Activated T-cell treated with anti-CD3 and anti-CD28 coated beads, Interleukin-2, amount 50 U/mL, for 24 hours (primary cell): ENCODE results near the gene PHF21B.
"Not testable (repeated sequence)": the region's sequence is repeated elsewhere in the genome, so short reads cannot be mapped to it uniquely, and the experiment has no call there.

Experiments
- DNase-seq: peaks from one replicate; pipeline ENCODE4 v3.0.0-alpha.2; 2020
- H3K27ac Mint-ChIP-seq: 2 replicates; pipeline ENCODE4 v1.8.0; 2020; ENCODE audit warnings: mild to moderate bottlenecking, mixed read lengths
- H3K27me3 Mint-ChIP-seq: 2 replicates; pipeline ENCODE4 v1.8.0; 2020; ENCODE audit warnings: mixed read lengths
- H3K36me3 Mint-ChIP-seq: 2 replicates; pipeline ENCODE4 v1.8.0; 2020; ENCODE audit warnings: low read depth, mixed read lengths
- H3K4me1 Mint-ChIP-seq: 2 replicates; pipeline ENCODE4 v1.8.0; 2020; ENCODE audit warnings: low read depth, mixed read lengths
- H3K4me3 Mint-ChIP-seq: 2 replicates; pipeline ENCODE4 v1.8.0; 2020; ENCODE audit warnings: mild to moderate bottlenecking, moderate library complexity, mixed read lengths
- H3K9me3 Mint-ChIP-seq: 2 replicates; pipeline ENCODE4 v1.8.0; 2020; ENCODE audit warnings: mixed read lengths

The PHF21B gene

GRCh38 chr22:44878483-44879300 lies 131.1 kb downstream of the PHF21B start:
- H3K27ac Mint-ChIP-seq = no peak overlapping the region
- no peaks in the 10 kb centered on the region for H3K36me3 Mint-ChIP-seq
- no peaks in the 10 kb centered on the region for H3K4me1 Mint-ChIP-seq
- no peaks in the 10 kb centered on the region for H3K27me3 Mint-ChIP-seq
- no peak for DNase-seq
- no peak overlapping the region for H3K4me3 Mint-ChIP-seq
- peaks cover 7% of the 10 kb centered on the region for H3K9me3 Mint-ChIP-seq

DNA sequence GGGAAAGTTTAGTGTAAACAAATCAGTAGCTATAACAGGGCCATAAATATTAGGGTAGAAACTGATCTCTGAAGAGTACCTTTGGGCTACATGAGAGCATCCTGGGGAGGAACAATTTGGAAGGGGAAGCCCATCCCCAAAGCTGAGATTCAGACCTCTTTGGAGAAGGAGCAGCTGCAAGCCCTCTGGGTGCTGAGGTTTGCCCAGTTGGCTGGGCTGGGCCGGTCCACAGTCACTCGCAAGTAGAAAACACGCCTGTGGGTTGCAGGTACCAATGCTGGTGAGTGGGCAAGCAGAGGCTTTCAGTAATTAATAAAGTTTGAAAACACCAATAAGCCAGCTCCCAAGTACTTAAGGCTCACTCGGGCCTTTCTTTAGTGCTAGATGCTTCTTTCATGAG lies 132.9 kb downstream of the PHF21B start:
- Mint-ChIP-seq H3K4me3 (no peak overlapping the region), H3K9me3 (peaks cover 7% of the 10 kb centered on the region), H3K36me3 (no peaks in the 10 kb centered on the region), H3K27me3 (peaks cover 1% of the 10 kb centered on the region), H3K4me1 (no peaks in the 10 kb centered on the region), H3K27ac (no peak overlapping the region)
- no peak for DNase-seq

DNA sequence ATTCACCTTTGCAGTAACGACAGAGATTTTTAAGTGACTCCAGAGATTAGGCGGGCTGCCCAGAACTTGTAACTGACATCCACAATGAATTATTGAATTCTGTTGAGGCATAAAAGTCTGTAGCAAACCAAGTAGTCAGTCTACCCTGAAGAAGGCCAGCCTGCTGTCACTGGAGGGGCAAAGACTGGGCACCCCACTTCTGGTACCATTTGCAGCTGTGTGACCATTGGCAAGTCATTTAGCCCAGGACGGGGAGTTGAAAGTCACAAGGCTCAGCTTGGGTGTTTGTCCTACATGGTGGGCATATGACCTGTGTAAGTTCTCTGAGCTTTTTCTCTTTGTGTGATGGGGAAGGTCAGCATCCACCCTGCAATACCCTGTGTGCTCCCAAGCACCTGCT lies 138.0 kb downstream of the PHF21B start:
- Mint-ChIP-seq H3K9me3 (peaks cover 7% of the 10 kb centered on the region), H3K4me3 (no peak overlapping the region), H3K27me3 (peaks cover 19% of the 10 kb centered on the region), H3K27ac (no peak overlapping the region), H3K4me1 (no peaks in the 10 kb centered on the region), H3K36me3 (no peaks in the 10 kb centered on the region)
- DNase-seq = no peak

DNA sequence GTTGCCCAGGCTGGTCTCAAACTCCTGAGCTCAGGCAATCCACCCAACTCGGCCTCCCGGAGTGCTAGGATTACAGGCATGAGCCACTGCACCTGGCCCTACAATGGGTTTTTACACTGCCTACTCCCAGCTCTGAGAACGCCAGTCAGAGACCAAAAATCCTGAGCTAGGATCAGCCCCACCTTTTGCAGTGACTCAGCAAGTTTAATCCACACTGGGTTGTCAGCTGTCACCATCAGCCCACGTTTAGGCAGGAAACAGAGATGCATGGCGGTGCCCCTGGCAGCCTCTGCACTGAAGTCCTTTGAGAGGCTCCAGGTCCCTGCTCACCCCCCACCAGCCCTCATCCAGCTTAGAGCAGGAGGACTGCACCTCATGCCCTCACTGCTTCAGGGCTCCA lies 139.8 kb downstream of the PHF21B start:
- Mint-ChIP-seq H3K27ac (no peak overlapping the region), H3K4me1 (no peaks in the 10 kb centered on the region), H3K9me3 (peaks cover 3% of the 10 kb centered on the region), H3K27me3 (peaks cover 19% of the 10 kb centered on the region), H3K36me3 (no peaks in the 10 kb centered on the region), H3K4me3 (no peak overlapping the region)
- no peak for DNase-seq

GRCh38 chr22:44869196-44869595 lies 140.6 kb downstream of the PHF21B start:
- Mint-ChIP-seq H3K27ac (no peak overlapping the region), H3K36me3 (no peaks in the 10 kb centered on the region), H3K27me3 (peaks cover 19% of the 10 kb centered on the region), H3K4me3 (no peak overlapping the region), H3K4me1 (no peaks in the 10 kb centered on the region), H3K9me3 (peaks cover 3% of the 10 kb centered on the region)
- DNase-seq = no peak

DNA sequence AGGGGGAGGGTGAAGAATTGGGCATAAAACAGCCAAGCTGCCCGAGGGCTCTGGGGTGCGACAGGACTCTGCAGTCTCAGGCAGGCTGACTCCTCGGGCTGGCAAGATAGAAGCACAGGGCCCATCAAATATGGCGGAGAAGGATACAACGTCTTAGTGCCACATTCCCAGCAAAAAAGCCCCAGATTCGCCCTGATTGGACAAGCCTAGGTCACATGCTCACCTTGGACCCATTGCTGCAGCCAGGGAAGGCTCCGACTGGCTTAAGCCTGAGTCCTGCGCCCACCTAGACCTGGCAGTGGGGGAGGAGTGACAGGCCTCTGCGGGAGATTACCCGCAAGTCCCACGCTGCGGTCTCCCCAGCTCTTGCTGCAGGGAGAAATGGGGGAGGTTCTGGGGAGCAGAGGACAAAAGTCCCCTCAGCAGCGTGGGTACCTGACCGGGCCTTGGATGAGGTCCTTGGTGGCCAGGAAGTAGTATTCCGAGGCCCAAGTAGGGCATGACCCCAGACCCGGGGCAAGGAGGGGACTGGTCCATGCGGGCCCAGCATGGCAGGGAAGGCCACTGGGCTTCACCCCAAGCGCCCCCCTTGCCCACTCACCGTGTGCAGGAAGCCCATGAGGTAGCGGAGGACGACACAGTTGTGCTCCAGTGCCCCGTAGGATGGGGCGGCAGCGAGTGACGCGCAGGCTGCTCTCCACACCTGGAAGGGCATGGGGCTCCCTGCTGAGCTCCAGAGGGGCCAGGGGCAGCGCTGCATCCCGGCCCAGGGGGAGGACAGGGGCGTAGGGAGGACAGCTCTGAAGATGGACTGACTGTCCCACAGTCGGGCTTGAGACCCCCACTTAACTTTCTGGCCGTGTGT lies 144.4 kb downstream of the PHF21B start:
- Mint-ChIP-seq H3K27me3 (peaks cover 24% of the 10 kb centered on the region), H3K4me3 (no peak overlapping the region), H3K36me3 (no peaks in the 10 kb centered on the region), H3K4me1 (no peaks in the 10 kb centered on the region), H3K27ac (no peak overlapping the region), H3K9me3 (no peaks in the 10 kb centered on the region)
- DNase-seq = no peak

- no peaks in the 10 kb centered on the region for H3K36me3 Mint-ChIP-seq
These were observed 146.6 kb downstream of the PHF21B start for GRCh38 chr22:44862981-44863860.

GRCh38 chr22:44862281-44862680 lies 147.5 kb downstream of the PHF21B start:
- Mint-ChIP-seq H3K36me3 (no peaks in the 10 kb centered on the region), H3K4me1 (no peaks in the 10 kb centered on the region), H3K27ac (no peak overlapping the region), H3K9me3 (no peaks in the 10 kb centered on the region), H3K4me3 (no peak overlapping the region), H3K27me3 (peaks cover 15% of the 10 kb centered on the region)
- DNase-seq = no peak

More at GRCh38 chr22:44862981-44863860, 146.6 kb downstream of the PHF21B start:
- DNase-seq = no peak
- H3K27me3 Mint-ChIP-seq = peaks cover 17% of the 10 kb centered on the region
- no peaks in the 10 kb centered on the region for H3K4me1 Mint-ChIP-seq
- no peak overlapping the region for H3K27ac Mint-ChIP-seq
- H3K4me3 Mint-ChIP-seq = no peak overlapping the region
- H3K9me3 Mint-ChIP-seq = no peaks in the 10 kb centered on the region

DNA sequence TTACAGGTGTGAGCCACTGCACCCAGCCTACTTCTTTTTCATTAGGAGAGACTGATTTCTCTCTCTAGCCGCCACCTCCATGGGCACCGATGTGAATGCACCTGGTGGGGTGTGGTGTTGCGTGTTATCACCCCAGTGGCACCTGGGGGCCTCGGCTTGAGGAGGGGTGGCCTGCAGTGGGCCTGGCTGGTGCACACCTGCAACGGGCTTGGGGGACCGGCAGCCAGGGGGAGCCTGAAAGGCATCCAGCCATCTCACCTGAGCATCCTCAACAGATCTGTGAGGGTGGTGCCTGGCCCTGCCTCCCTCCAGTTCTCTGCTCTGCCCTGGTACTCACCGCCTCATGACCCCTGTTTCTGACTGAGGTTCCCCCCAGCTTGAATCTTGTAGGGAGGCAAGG lies 148.6 kb downstream of the PHF21B start:
- no peaks in the 10 kb centered on the region for H3K36me3 Mint-ChIP-seq
- H3K27me3 Mint-ChIP-seq = peaks cover 13% of the 10 kb centered on the region
- no peak for DNase-seq
- H3K4me1 Mint-ChIP-seq = no peaks in the 10 kb centered on the region
- H3K9me3 Mint-ChIP-seq = no peaks in the 10 kb centered on the region
- no peak overlapping the region for H3K27ac Mint-ChIP-seq
- no peak overlapping the region for H3K4me3 Mint-ChIP-seq

- Mint-ChIP-seq H3K27me3 (peaks cover 13% of the 10 kb centered on the region), H3K9me3 (no peaks in the 10 kb centered on the region), H3K27ac (no peak overlapping the region), H3K4me1 (peaks cover 6% of the 10 kb centered on the region), H3K36me3 (no peaks in the 10 kb centered on the region), H3K4me3 (no peak overlapping the region)
- no peak for DNase-seq
These were observed 149.5 kb downstream of the PHF21B start for GRCh38 chr22:44860311-44860710.

DNA sequence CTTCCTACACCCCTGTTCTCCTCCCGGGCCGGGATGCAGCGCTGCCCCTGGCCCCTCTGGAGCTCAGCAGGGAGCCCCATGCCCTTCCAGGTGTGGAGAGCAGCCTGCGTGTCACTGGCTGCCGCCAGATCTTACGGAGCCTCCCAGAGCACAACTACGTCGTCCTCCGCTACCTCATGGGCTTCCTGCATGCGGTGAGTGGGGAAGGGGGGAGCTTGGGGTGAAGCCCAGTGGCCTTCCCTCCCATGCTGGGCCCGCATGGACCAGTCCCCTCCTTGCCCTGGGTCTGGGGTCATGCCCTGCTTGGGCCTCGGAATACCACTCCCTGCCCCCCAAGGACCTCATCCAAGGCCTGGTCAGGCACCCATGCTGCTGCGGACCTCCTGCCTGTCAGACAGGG lies 150.2 kb downstream of the PHF21B start:
- no peak for DNase-seq
- no peaks in the 10 kb centered on the region for H3K9me3 Mint-ChIP-seq
- H3K27me3 Mint-ChIP-seq = peaks cover 13% of the 10 kb centered on the region
- H3K4me3 Mint-ChIP-seq = no peak overlapping the region
- no peaks in the 10 kb centered on the region for H3K36me3 Mint-ChIP-seq
- no peak overlapping the region for H3K27ac Mint-ChIP-seq
- H3K4me1 Mint-ChIP-seq = peaks cover 6% of the 10 kb centered on the region

- H3K9me3 Mint-ChIP-seq, H3K27ac Mint-ChIP-seq, H3K4me3 Mint-ChIP-seq, H3K4me1 Mint-ChIP-seq, DNase-seq, H3K36me3 Mint-ChIP-seq: not testable (repeated sequence)
- peaks cover 13% of the 10 kb centered on the region for H3K27me3 Mint-ChIP-seq
These were observed 151.0 kb downstream of the PHF21B start for GRCh38 chr22:44858819-44859218.

DNA sequence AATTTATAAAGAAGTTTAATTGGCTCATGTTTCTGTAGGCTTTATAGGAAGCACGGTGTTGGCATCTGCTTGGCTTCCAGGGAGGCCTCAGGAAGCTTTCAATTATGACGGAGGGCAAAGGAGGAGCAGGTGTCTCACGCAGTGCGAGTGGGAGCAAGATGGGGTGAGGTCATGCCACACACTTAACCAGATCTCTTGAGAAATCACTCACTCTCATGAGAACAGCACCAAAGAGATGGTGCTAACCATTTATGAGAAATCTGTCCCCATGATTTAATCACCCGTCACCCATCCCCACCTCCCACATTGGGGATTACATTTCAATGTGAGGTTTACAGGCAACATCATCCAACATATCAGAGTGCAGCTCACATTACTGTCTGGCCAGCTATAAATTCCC lies 153.9 kb downstream of the PHF21B start:
- peaks cover 13% of the 10 kb centered on the region for H3K4me1 Mint-ChIP-seq
- H3K27me3 Mint-ChIP-seq = no peaks in the 10 kb centered on the region
- no peaks in the 10 kb centered on the region for H3K36me3 Mint-ChIP-seq
- no peak for DNase-seq
- H3K9me3 Mint-ChIP-seq = no peaks in the 10 kb centered on the region
- H3K27ac Mint-ChIP-seq = peak overlapping the region; percentile 62
- H3K4me3 Mint-ChIP-seq = no peak overlapping the region

GRCh38 chr22:44854641-44855040 lies 155.2 kb downstream of the PHF21B start:
- not testable (repeated sequence) for H3K9me3 Mint-ChIP-seq, H3K36me3 Mint-ChIP-seq, H3K27me3 Mint-ChIP-seq, H3K4me3 Mint-ChIP-seq, DNase-seq
- Mint-ChIP-seq H3K4me1 (peaks cover 13% of the 10 kb centered on the region), H3K27ac (peak overlapping the region; percentile 64)
